Measurements from ENCODE around the gene CLIP2.

- TF ChIP-seq CTCF (conservative IDR thresholded peaks at IDR 0.05; ENCODE audit: low read length) (no peak), EZH2phosphoT487 (IDR thresholded peaks at IDR 0.05; ENCODE audit: borderline replicate concordance, low read depth, low read length) (no peak)
Observed at GRCh38 chr7:74267756-74268565, 21.2 kb upstream of the CLIP2 start.

Data from OCI-LY7 (cell line).